ENCODE results near the gene SH2B3.

GRCh38 chr12:111440631-111441030 is 34.9 kb downstream of the SH2B3 start:
- TF ChIP-seq, protein P1, sequence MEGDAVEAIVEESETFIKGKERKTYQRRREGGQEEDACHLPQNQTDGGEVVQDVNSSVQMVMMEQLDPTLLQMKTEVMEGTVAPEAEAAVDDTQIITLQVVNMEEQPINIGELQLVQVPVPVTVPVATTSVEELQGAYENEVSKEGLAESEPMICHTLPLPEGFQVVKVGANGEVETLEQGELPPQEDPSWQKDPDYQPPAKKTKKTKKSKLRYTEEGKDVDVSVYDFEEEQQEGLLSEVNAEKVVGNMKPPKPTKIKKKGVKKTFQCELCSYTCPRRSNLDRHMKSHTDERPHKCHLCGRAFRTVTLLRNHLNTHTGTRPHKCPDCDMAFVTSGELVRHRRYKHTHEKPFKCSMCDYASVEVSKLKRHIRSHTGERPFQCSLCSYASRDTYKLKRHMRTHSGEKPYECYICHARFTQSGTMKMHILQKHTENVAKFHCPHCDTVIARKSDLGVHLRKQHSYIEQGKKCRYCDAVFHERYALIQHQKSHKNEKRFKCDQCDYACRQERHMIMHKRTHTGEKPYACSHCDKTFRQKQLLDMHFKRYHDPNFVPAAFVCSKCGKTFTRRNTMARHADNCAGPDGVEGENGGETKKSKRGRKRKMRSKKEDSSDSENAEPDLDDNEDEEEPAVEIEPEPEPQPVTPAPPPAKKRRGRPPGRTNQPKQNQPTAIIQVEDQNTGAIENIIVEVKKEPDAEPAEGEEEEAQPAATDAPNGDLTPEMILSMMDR (conservative IDR thresholded peaks at IDR 0.05; ENCODE audit: low read length) = no peak
- no peak for TF ChIP-seq EZH2phosphoT487 (IDR thresholded peaks at IDR 0.05; ENCODE audit: borderline replicate concordance, low read depth, low read length)
